Measurements from ENCODE around the gene MAD2L1BP.
"Not testable (repeated sequence)": the region's sequence is repeated elsewhere in the genome, so short reads cannot be mapped to it uniquely, and the experiment has no call there.

The MAD2L1BP gene

GRCh38 chr6:43627008-43627825, 8.4 kb upstream of the MAD2L1BP start:
- peak; percentile 90 for DNase-seq (ENCODE audit: low spot score)

DNA sequence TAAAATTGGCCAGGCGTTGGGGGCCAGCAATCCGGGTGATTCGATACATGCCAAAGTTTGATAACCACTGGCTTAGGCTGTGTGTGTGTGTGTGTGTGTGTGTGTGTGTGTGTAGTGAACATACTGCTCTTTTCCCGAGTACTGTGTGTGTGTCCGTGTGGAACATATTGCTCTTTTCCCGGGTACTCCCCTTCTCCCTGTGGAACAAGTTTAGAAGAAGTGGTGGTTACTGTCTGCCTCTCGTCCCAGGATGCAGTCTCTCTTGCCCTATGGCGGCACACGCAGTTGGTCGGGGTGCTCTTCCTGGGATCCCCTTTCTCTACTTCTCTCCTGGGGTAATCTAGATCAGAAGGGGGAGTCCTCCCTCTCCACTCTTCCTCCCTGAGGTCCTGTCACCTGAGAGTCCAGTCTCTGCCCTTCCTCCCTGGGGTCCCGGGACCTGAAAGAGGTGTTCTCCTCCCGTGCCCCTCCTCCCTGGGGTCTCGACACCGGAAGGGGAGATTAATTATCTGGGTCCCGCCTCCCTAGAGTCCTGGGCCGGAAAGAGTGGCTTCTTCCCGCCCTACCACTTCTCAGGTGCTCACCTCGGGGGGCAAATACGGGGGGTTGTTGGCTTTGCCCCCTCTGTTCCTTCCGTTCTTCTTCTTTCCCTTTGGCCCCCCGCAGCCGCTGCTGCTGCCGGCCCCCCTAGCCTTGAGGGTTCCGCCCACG, 7.1 kb upstream of the MAD2L1BP start:
- peak; percentile 45 for DNase-seq (ENCODE audit: low spot score)

DNA sequence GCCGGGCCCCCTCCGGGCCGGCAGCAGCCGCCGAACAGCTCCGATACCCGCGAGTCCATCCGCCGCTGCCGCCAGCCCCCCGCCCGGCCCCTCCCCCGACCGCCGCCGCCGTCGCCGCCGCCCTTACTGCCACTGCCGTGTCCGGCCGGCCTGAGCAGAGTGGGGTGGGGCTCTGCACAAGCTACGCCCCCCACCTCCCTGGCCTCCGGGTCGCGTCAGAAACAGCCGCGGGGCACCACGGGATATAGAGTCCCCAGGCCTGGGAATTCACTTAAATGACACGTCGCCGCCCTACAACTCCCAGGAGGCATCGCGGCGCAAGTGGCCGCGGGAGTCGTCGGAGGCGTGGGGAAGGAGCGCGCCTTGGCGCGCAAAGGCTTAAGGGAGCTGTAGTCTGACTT, 6.5 kb upstream of the MAD2L1BP start, which contains the start of gene GTPBP2:
GTPBP2 (minus strand) TSS at position 161 of the 401 bp plus-strand sequence; CDS start at position 59, 102 bp downstream.
- DNase-seq (ENCODE audit: low spot score), result peak; percentile 96

- peak; percentile 98 for DNase-seq (ENCODE audit: low spot score)
Observed at GRCh38 chr6:43629505-43630300, 5.9 kb upstream of the MAD2L1BP start.

DNA sequence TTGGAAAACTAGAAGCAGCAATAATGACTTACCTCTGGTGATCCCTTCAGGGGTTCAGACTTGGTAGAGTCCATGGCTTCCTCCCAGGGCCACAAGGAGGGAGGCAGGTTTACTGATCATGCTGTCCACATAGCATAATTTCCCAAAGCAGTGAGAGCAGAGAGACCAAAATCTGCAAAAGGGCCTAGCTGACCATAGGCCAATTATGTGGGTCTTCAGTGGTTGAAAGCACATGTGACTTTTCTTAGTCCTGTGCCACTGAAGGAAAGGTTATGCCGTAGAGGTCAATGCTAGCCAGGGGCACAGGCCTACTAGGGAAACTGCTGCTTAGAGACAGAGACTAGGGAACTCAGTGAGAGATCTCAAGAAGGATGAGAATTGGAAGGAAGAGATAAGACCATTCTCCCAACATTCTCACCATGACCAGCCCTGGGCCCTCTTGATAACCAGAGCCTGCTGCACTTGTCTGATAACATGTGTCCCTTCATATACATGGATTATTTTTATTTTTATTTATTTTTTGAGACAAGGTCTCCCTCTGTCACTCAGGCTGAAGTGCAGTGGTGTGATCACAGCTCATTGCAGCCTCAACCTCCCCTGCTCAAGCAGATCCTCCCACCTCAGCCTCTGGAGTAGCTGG, 4.5 kb upstream of the MAD2L1BP start:
- no peak for DNase-seq (ENCODE audit: low spot score)

DNA sequence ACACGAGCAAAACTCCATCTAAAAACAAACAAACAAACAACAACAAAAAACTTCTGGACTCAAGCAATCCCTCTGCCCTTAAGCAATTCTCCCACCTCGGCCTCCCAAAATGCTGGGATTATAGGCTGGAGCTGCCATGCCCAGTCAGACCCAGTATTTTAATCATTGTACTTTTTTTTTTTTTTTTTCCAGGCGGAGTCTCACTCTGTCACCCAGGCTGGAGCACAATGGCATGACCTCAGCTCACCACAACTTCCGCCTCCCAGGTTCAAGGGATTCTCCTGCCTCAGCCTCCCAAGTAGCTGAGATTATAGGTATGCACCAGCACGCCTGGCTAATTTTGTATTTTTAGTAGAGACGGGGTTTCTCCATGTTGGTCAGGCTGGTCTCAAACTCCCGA, 2.6 kb upstream of the MAD2L1BP start:
- DNase-seq (ENCODE audit: low spot score), result not testable (repeated sequence)

GRCh38 chr6:43634702-43635303, 837 bp upstream of the MAD2L1BP start:
- DNase-seq (ENCODE audit: low spot score), result no peak

GRCh38 chr6:43636308-43636659, 644 bp downstream of the MAD2L1BP start:
- DNase-seq (ENCODE audit: low spot score), result peak; percentile 21

GRCh38 chr6:43639984-43640800, 4.6 kb downstream of the MAD2L1BP start:
- no peak for DNase-seq (ENCODE audit: low spot score)

GRCh38 chr6:43644940-43645612, 9.4 kb downstream of the MAD2L1BP start, which contains the start of gene RSPH9:
TSS of gene RSPH9 (plus strand) at chr6:43645036. CDS start at chr6:43645099, 63 bp downstream.
- peak; percentile 86 for DNase-seq (ENCODE audit: low spot score)

GRCh38 chr6:43645613-43645964, 9.9 kb downstream of the MAD2L1BP start:
- no peak for DNase-seq (ENCODE audit: low spot score)

- DNase-seq (ENCODE audit: low spot score), result no peak
Observed at GRCh38 chr6:43647613-43648012, 12.0 kb downstream of the MAD2L1BP start.

GRCh38 chr6:43648248-43648647, 12.6 kb downstream of the MAD2L1BP start:
- no peak for DNase-seq (ENCODE audit: low spot score)

DNA sequence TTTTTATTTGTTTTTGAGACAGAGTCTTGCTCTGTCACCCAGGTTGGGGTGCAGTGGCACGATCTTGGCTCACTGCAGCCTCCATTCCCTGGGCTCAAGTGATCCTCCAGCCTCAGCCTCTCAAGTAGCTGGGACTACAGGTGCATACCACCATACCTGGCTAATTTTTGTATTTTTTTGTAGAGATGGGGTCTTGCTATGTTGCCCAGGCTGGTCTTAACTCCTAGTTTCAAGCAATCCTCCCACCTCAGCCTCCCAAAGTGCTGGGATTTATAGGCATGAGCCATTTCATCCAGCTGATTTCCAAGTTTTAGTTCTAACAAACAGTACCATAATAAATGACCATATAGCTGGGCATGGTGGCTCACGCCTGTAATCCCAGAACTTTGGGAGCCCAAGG, 17.2 kb downstream of the MAD2L1BP start:
- not testable (repeated sequence) for DNase-seq (ENCODE audit: low spot score)

DNA sequence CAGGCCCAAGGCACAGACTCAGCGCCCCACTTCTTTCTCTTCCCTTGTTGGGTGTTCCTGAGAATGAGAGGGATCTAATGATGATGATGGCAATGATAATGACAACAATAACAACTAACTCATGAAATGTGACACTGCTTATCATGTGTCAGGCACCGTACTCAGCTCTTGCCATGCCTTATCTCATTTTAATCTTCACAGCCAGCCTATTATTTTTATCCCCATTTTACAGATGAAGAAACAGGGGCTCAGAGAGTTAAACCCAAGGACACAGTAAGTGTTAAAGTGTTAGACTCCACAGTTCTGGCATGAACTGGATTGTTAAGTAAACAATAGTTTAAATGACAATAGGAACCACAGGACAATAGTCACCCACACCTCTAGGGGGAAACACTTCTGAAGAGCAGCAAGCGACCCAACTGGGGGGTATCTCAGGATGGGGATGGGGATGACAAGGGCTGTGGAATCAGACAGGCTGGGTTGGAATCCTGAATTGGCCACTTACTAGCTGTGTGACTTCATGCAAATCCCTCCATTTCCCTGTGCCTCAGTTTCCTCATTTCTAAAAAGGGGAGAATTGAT, 21.7 kb downstream of the MAD2L1BP start:
- no peak for DNase-seq (ENCODE audit: low spot score)

- no peak for DNase-seq (ENCODE audit: low spot score)
Observed at GRCh38 chr6:43658161-43658560, 22.5 kb downstream of the MAD2L1BP start.

- not testable (repeated sequence) for DNase-seq (ENCODE audit: low spot score)
Observed at GRCh38 chr6:43662948-43663347, 27.3 kb downstream of the MAD2L1BP start.

DNA sequence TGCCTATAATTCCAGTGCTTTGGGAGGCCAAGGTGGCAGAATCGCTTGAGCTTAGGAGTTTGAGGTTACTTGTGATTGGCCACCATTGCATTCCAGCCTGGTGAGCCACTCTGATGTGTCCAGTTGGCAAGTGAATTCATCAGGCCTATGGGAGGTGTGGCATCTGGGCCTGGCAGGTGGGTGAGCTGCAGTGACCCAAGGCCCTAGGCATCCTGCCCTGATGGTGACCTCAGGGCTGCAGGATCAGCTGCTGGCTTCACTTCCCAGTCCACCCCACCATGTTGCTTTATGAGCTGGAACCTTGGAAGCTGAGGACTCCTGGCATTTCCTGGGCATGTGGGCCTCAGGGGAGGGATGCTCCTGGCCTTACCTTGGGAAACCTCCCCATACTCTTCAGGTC, 29.7 kb downstream of the MAD2L1BP start:
- peak; percentile 46 for DNase-seq (ENCODE audit: low spot score)

DNA sequence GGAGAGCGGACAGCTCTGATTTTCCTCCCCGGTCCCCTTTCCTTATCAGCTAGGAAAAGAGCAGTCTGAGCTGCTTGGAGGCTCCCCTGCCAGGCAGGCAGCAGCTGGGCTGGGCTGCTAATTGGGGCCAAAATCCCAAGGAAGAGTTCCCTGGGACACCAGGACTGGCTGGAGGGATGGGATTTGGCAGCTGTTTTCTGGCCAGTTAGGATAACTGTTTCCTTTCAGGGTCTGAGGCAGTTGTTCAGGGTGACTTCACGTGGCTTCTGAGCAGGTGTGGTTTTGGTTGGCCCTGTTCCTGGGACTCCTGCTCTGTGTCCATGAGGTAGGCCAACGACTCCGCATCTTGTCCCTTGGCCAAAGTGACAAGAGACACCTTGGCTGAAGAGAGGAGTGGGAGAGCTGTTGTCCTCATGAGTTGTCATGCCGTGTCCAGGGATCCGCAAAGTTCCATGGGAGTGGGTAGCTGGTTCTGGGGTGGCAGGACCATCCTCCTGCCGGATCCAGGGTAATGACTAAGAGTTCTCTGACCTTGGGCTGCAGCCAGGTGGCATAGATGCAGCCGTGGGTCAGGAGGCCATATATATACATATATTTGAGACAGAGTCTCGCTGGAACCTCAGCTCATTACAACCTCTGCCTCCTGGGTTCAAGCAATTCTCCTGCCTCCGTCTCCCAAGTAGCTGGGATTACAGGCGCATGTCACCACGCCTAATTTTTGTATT, 30.7 kb downstream of the MAD2L1BP start:
- no peak for DNase-seq (ENCODE audit: low spot score)
